HepG2 (cell line): ENCODE results near the gene COMMD2. TPM values are rescaled to one million over a fixed set of nuclear protein-coding genes. Genes with fewer than 3 reads are reported as not detected.

Experiments used
- ATAC-seq: fragments of 200-7000 bp; cut with Tn5 transposase; 3 replicates; pipeline ENCODE4 v1.9.1; 2020; ENCODE audit warnings: mild to moderate bottlenecking, moderate library complexity
- BruUV-seq: library from RNA; stranded (reverse); fragments of 400-500 nt; replicated peaks from 2 replicates; lab custom pipeline; 2021; lab: Mats Ljungman, UMichigan
- CTCF ChIA-PET: fragments of 300-600 bp; formaldehyde crosslinking; extraction: SDS; loops from one replicate; lab custom pipeline; 2021; ENCODE audit warnings: low total read pairs, inconsistent platforms, low intra/inter-chr PET ratio; lab: Yijun Ruan, JAX
- POLR2A ChIA-PET: fragments of 350-600 bp; sonication (Branson Sonifier 250); formaldehyde crosslinking; loops from one replicate; lab custom pipeline; 2020; ENCODE audit warnings: antibody characterized with exemption, inconsistent platforms; lab: Yijun Ruan, JAX
- DNase-seq: peaks from one replicate; pipeline ENCODE4 v3.0.0-alpha.2; 2015; ENCODE audit warnings: low spot score
- FAIRE-seq: peaks from 3 replicates; lab custom pipeline; 2011; peaks lifted over from hg19 to GRCh38; lab: Jason Lieb, UNC
- H2AFZ ChIP-seq: one replicate; pipeline ENCODE4 v1.6.1; 2011; ENCODE audit warnings: low read length, inconsistent platforms
- H3K27ac ChIP-seq: fragments of 300-600 bp; 3 replicates; pipeline ENCODE4 v1.8.0; 2011; ENCODE audit warnings: mixed run types, mild to moderate bottlenecking, mixed read lengths, low read length, inconsistent platforms; ENCODE audit not compliant: insufficient read depth; ENCODE audit errors: extremely low read length
- H3K27me3 ChIP-seq, 2 experiments: fragments of 200-600 bp in 1 of 2; 2 replicates in 1 of 2; 3 replicates in 1 of 2; pipeline versions ENCODE4 v1.6.0 to v1.8.0; 2011; ENCODE audit warnings: low read length in 2 of 2, mild to moderate bottlenecking in 2 of 2, moderate library complexity in 2 of 2, inconsistent platforms in 1 of 2; ENCODE audit not compliant: insufficient read depth in 2 of 2, control insufficient read depth in 1 of 2
- H3K36me3 ChIP-seq, 2 experiments: fragments of 200-600 bp in 1 of 2; replicated peaks in 1 of 2; 2 replicates in 1 of 2; 3 replicates in 1 of 2; pipeline versions ENCODE4 v1.5.1 to v1.8.0; 2011; ENCODE audit warnings: low read length in 2 of 2, inconsistent platforms in 1 of 2; ENCODE audit not compliant: insufficient read depth in 2 of 2, control insufficient read depth in 1 of 2
- H3K4me1 ChIP-seq: 2 replicates; pipeline ENCODE4 v1.5.1; 2012; ENCODE audit warnings: low read length, inconsistent platforms; ENCODE audit not compliant: insufficient read depth
- H3K4me2 ChIP-seq: 2 replicates; pipeline ENCODE4 v1.6.0; 2011; ENCODE audit warnings: low read depth, low read length, inconsistent platforms
- H3K4me3 ChIP-seq, 3 experiments: fragments of 200-600 bp in 1 of 3; sonication (generic), shearing (Covaris generic) in 1 of 3; replicated peaks in 1 of 3; 2 replicates each; pipeline ENCODE4 v1.5.1; 2011 to 2016; ENCODE audit warnings: low read length in 3 of 3, inconsistent platforms in 2 of 3, low read depth in 2 of 3, mild to moderate bottlenecking in 2 of 3, control low read depth in 1 of 3, mixed read lengths in 1 of 3; ENCODE audit not compliant: insufficient read depth in 1 of 3
- H3K79me2 ChIP-seq: one replicate; pipeline ENCODE4 v1.6.1; 2011; ENCODE audit warnings: low read length, inconsistent platforms; ENCODE audit not compliant: insufficient read depth
- H3K9ac ChIP-seq: 2 replicates; pipeline ENCODE4 v1.6.0; 2011; ENCODE audit warnings: mild to moderate bottlenecking, low read depth, low read length, inconsistent platforms; ENCODE audit not compliant: insufficient read depth
- H3K9me3 ChIP-seq: 2 replicates; pipeline ENCODE4 v1.5.1; 2012; ENCODE audit warnings: mild to moderate bottlenecking, low read length
- H4K20me1 ChIP-seq: 2 replicates; pipeline ENCODE4 v1.6.0; 2011; ENCODE audit warnings: inconsistent platforms, mild to moderate bottlenecking, low read length, moderate library complexity; ENCODE audit not compliant: insufficient read depth
- CERS6 ChIP-seq: sonication (generic); formaldehyde crosslinking; IDR thresholded peaks from 2 replicates; pipeline ENCODE4 v1.5.0; 2020; ENCODE audit warnings: missing genetic modification reagents
- CREB3 ChIP-seq: sonication (generic); formaldehyde crosslinking; IDR thresholded peaks from 2 replicates; pipeline ENCODE4 v1.5.0; 2020; ENCODE audit warnings: missing genetic modification reagents
- FOXA1 ChIP-seq, 2 experiments: fragments of 450-650 bp in 1 of 2; sonication (generic) in 1 of 2; formaldehyde crosslinking in 1 of 2; IDR thresholded peaks; 2 replicates each; pipeline versions ENCODE4 v1.4.0 to v1.6.1; 2016 to 2020; ENCODE audit warnings: missing genetic modification reagents in 1 of 2
- FOXP1 ChIP-seq, 2 experiments: fragments of 450-650 bp in 1 of 2; IDR thresholded peaks; 2 replicates each; pipeline ENCODE4 v1.6.1; 2017 to 2018; ENCODE audit warnings: antibody characterized with exemption in 1 of 2
- GABPB1 ChIP-seq: IDR thresholded peaks from 2 replicates; pipeline ENCODE4 v1.6.1; 2016; ENCODE audit warnings: mild to moderate bottlenecking, missing genetic modification reagents, moderate library complexity, missing compliant biosample characterization
- HCFC1 ChIP-seq: fragments of 150-350 bp; IDR thresholded peaks from 2 replicates; pipeline ENCODE4 v1.6.1; 2014; ENCODE audit warnings: low read depth, low read length
- PITX1 ChIP-seq: sonication (generic); formaldehyde crosslinking; IDR thresholded peaks from 2 replicates; pipeline ENCODE4 v1.5.1; 2020; ENCODE audit warnings: mild to moderate bottlenecking, missing genetic modification reagents
- SYNCRIP ChIP-seq: fragments of 200-400 bp; formaldehyde crosslinking; IDR thresholded peaks from 2 replicates; pipeline ENCODE4 v1.6.1; 2018; ENCODE audit warnings: mild to moderate bottlenecking, low read depth, low read length; ENCODE audit not compliant: insufficient read depth
- TSC22D2 ChIP-seq: sonication (generic); formaldehyde crosslinking; IDR thresholded peaks from 2 replicates; pipeline ENCODE4 v1.5.1; 2020; ENCODE audit warnings: missing genetic modification reagents, mild to moderate bottlenecking, borderline replicate concordance
- ZNF138 ChIP-seq: sonication (generic); formaldehyde crosslinking; IDR thresholded peaks from 2 replicates; pipeline ENCODE4 v1.5.0; 2020; ENCODE audit warnings: mild to moderate bottlenecking, low read depth, missing genetic modification reagents
- ZNF224 ChIP-seq: sonication (generic); formaldehyde crosslinking; IDR thresholded peaks from 2 replicates; pipeline ENCODE4 v1.5.0; 2020; ENCODE audit warnings: mild to moderate bottlenecking, missing genetic modification reagents
- ZSCAN21 ChIP-seq: sonication (generic); formaldehyde crosslinking; IDR thresholded peaks from 2 replicates; pipeline ENCODE4 v1.8.0; 2022; ENCODE audit warnings: mild to moderate bottlenecking, missing genetic modification reagents, moderate library complexity, borderline replicate concordance
- WGBS: methylation state at CpG from one replicate; pipeline ENCODE4 v1.1.6; 2017; ENCODE audit warnings: low lambda C conversion rate; 5-methylcytosine and 5-hydroxymethylcytosine counted together
- in situ Hi-C: cut with HindIII; loops from 2 replicates; pipeline ENCODE4 v1.10.0; 2017; ENCODE audit warnings: low pct_unique_long_range_greater_than_20kb; ENCODE audit not compliant: extremely low pct_ligation_motif_present
- intact Hi-C: fragments of 100-400 bp; cut with micrococcal nuclease; formaldehyde crosslinking; loops from one replicate; pipeline ENCODE4 v1.10.0; 2022; ENCODE audit not compliant: unreplicated experiment
- polyA plus RNA-seq, 8 experiments: library from polyadenylated mRNA; depleted of rRNA in 3 of 8; stranded (reverse) in 7 of 8; unstranded in 1 of 8; fragments of >200 nt; fragmentation: Illumina TruSeq in 4 of 8; extraction: Trizol in 4 of 8; gene quantifications; 2 replicates each; pipeline versions ENCODE4 v1.2.1 to v1.2.3, GENCODE V29; 2011 to 2016; ENCODE audit warnings: low read depth in 4 of 8, missing spikeins in 1 of 8, mixed read lengths in 1 of 8; ENCODE audit not compliant: insufficient read depth in 1 of 8
- total RNA-seq, 5 experiments: library from RNA; depleted of rRNA; stranded (reverse); fragments of >200 nt; fragmentation: Illumina TruSeq; extraction: Trizol; gene quantifications; 2 replicates each; pipeline ENCODE4 v1.2.3, GENCODE V29; 2016; ENCODE audit warnings: low read depth in 1 of 5
- TF ChIP-seq, protein P1 (sequence below): sonication (generic); formaldehyde crosslinking; IDR thresholded peaks from 2 replicates; pipeline ENCODE4 v1.9.0; 2021; ENCODE audit warnings: missing genetic modification reagents, borderline replicate concordance

The COMMD2 gene
- total and polyA plus RNA-seq, 2 of the 13 experiments (the other 11 are each of a cell fraction or from before 2014, with no cell fraction given) = 33.0 to 57.6 TPM

DNA sequence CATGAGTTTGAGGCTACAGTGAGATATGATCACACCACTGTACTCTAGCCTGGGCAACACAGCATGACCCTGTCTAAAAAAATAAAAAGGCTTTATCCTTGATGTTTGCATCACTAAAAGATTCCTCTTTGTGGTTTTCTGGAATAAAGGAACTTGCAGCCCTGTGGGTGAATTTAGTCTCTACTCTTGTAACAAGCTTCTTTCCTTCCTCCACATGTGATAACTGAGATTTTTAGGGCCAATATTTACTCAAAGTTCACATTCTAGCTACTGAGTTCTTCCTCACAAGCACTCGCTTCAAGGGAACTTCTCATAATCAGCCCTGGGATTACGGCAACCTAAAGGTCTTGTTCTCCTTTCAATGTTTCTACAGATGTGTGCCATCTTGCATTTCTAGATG is 24.6 kb downstream of the COMMD2 start (continued):
- TF ChIP-seq ZSCAN21 (CRISPR knock-in tag) = no peak
- TF ChIP-seq PITX1 = no peak
- no peak for TF ChIP-seq SYNCRIP
- TF ChIP-seq HCFC1 = no peak
- no peak for TF ChIP-seq ZNF224
- TF ChIP-seq TSC22D2 = no peak
- TF ChIP-seq ZNF138 = no peak

DNA sequence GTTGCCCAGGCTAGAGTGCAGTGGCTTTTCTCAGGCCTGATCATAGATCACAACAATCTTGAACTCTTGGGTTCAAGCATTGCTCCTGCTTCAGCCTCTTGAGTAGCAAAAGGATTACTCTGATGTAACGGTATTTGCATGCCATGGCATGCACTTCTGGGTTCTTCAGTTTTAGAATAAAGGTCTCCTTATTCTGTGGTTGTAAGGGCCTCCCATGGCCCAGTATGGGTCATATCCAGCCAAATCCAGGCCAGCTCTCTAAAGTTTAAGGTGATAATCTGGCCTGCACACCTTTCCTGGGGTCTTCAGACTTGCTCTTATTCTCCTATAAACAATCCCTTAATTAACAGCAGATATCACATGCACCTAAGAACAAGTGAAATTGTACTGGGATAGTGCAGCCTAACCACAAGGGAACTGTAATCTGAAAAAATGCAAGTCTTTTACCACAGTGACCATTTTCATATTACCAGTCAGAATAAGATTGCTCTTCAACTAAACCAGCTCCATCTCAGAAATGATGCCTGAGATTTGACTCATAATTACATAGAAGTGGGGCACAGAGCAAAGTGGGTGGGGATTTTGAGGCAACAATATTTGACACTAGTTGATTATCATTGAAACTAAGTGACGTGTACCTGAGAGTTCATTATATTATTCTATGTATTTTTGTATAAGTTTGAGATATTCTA is 25.4 kb downstream of the COMMD2 start:
- in situ Hi-C loops = no loop called here
- Histone ChIP-seq H3K27me3 (no peaks in the 10 kb centered on the region), H3K36me3 (no peaks in the 10 kb centered on the region), H3K4me1 (no peaks in the 10 kb centered on the region), H4K20me1 (no peaks in the 10 kb centered on the region), H2AFZ (no peak overlapping the region), H3K27ac (no peak overlapping the region), H3K9ac (no peak overlapping the region), H3K79me2 (no peaks in the 10 kb centered on the region), H3K4me3 (no peak overlapping the region), H3K4me2 (no peak overlapping the region), H3K9me3 (no peaks in the 10 kb centered on the region)
- ATAC-seq (no peak), FAIRE-seq (no peak), DNase-seq (no peak)
- intact Hi-C loops = no loop called here
- no TSS peak for BruUV-seq
- WGBS = 74% methylated on average over 2 of the region's 2 CpGs
- ChIA-PET CTCF (no interaction called here), POLR2A (no interaction called here)
- no peak for TF ChIP-seq FOXP1 (IDR thresholded peaks at IDR 0.05)
- TF ChIP-seq FOXP1 (CRISPR knock-in tag; IDR thresholded peaks at IDR 0.05) = no peak
- no peak for TF ChIP-seq CREB3 (CRISPR knock-in tag)
- TF ChIP-seq, protein P1, sequence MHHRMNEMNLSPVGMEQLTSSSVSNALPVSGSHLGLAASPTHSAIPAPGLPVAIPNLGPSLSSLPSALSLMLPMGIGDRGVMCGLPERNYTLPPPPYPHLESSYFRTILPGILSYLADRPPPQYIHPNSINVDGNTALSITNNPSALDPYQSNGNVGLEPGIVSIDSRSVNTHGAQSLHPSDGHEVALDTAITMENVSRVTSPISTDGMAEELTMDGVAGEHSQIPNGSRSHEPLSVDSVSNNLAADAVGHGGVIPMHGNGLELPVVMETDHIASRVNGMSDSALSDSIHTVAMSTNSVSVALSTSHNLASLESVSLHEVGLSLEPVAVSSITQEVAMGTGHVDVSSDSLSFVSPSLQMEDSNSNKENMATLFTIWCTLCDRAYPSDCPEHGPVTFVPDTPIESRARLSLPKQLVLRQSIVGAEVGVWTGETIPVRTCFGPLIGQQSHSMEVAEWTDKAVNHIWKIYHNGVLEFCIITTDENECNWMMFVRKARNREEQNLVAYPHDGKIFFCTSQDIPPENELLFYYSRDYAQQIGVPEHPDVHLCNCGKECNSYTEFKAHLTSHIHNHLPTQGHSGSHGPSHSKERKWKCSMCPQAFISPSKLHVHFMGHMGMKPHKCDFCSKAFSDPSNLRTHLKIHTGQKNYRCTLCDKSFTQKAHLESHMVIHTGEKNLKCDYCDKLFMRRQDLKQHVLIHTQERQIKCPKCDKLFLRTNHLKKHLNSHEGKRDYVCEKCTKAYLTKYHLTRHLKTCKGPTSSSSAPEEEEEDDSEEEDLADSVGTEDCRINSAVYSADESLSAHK = no peak
- TF ChIP-seq FOXA1 (IDR thresholded peaks at IDR 0.05) = no peak
- TF ChIP-seq FOXA1 (CRISPR knock-in tag; IDR thresholded peaks at IDR 0.05) = no peak
- no peak for TF ChIP-seq GABPB1 (CRISPR knock-in tag)
- TF ChIP-seq CERS6 (CRISPR knock-in tag) = no peak
- TF ChIP-seq TSC22D2 = no peak
